ENCODE data around the gene SMAD7.

DNA sequence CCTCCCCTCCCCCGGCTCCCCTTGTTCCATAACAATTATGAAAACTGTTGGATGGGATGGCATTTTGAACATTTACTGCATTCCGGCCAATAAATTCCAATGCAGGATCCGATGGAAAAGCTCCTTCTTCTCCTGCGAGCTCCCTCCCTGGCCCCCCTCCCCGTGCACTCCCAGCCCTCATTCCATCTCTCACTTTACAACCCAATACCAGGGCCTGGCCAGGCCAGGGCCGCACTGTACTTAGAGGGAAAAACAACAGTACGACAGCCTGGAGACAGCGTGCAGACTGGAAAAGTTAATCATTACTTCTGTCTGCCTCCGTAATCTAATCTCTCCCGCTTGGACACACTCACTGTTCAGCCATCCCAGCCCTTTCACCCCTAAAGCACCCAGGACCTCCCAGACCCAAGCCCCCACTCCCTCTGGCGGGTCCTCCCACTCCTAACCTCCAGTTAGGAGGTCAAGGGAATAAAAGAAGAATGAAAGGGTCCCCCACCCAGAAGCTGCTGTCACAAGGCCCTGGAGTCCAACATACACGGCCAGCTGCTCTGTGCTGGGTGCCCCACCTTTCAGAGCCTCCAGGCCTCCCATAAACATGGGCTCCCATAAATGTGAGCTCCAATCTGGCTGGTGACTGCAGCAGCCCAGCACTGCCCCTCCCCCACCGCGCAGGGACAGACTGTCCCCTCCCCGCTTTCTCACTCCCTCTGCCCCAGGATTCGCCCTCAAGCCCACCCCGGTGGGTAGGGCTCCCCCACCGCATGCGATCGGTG, 20.6 kb downstream of the SMAD7 start:
- no peak for TF ChIP-seq POLR2A (IDR thresholded peaks at IDR 0.05)
- TF ChIP-seq, protein P1, sequence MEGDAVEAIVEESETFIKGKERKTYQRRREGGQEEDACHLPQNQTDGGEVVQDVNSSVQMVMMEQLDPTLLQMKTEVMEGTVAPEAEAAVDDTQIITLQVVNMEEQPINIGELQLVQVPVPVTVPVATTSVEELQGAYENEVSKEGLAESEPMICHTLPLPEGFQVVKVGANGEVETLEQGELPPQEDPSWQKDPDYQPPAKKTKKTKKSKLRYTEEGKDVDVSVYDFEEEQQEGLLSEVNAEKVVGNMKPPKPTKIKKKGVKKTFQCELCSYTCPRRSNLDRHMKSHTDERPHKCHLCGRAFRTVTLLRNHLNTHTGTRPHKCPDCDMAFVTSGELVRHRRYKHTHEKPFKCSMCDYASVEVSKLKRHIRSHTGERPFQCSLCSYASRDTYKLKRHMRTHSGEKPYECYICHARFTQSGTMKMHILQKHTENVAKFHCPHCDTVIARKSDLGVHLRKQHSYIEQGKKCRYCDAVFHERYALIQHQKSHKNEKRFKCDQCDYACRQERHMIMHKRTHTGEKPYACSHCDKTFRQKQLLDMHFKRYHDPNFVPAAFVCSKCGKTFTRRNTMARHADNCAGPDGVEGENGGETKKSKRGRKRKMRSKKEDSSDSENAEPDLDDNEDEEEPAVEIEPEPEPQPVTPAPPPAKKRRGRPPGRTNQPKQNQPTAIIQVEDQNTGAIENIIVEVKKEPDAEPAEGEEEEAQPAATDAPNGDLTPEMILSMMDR (IDR thresholded peaks at IDR 0.05) = no peak

Measured in lower leg skin (tissue), 3 donors.